GM19035 (cell line): ENCODE data around the gene APOBEC3G.
"Not testable (repeated sequence)": the region's sequence is repeated elsewhere in the genome, so short reads cannot be mapped to it uniquely, and the experiment has no call there.

Experiments used
- ATAC-seq: cut with Tn5 transposase; IDR thresholded peaks from one replicate; pipeline ENCODE4 v1.9.1; 2021; ENCODE audit not compliant: unreplicated experiment

The APOBEC3G gene

GRCh38 chr22:39077026-39077840, at the start of gene APOBEC3G:
Gene APOBEC3G, plus strand, starts transcription at chr22:39077275. Its CDS starts 87 bp downstream, at chr22:39077362.
- peak; percentile 69 for ATAC-seq

GRCh38 chr22:39027717-39028116, 49.4 kb upstream of the APOBEC3G start:
- ATAC-seq: no peak

GRCh38 chr22:39028281-39028680, 48.8 kb upstream of the APOBEC3G start:
- ATAC-seq: no peak

DNA sequence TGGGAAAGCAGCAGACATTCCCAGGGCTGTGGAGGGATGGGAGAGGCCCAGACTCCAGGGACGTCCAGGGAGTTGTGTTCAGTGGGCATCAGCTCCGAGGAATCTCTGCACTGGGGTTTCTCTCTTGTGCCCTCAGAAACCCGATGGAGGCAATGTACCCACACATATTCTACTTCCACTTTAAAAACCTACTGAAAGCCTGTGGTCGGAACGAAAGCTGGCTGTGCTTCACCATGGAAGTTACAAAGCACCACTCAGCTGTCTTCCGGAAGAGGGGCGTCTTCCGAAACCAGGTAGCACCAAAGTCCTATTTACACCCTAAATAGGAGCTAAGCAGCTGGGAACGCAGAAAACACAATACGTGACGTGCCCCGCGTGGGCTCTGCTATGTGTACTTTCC, 47.8 kb upstream of the APOBEC3G start:
- ATAC-seq: no peak

DNA sequence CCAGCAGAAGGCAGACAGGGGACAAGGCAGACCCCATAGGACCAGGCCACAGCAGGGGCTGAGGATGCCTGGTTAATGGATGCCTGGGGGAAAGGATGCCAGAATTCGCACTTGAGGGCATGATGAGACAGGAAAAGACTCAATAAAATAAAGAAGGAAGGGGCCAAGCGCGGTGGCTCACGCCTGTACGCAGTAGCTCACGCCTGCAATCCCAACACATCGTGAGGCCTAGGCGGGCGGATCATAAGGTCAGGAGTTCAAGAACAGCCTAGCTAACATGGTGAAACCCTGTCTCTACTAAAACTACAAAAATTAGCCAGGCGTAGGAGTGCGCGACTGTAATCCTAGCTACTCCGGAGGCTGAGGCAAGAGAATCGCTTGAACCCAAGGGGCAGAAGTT, 46.4 kb upstream of the APOBEC3G start:
- ATAC-seq: no peak

- ATAC-seq: not testable (repeated sequence)
Measured at GRCh38 chr22:39031434-39032295, 45.4 kb upstream of the APOBEC3G start.

DNA sequence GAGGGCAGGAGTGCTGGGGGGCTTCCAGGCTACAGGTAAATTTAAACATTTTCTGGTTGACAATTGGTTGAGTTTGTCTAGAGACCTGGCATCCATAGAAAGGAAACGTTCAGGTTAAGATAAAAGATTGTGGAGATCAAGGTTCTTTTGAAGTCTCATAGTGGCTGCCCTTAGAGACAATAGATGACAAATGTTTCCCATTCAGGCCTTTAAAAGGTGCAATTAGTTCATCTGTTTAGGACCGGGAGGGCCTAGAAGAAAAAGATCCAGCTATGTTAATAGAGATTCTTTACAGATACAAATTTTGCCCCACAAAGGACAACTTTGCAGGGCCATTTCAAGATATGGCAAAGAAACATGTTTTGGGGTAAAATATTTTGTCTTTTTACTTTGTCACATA, 40.0 kb upstream of the APOBEC3G start:
- ATAC-seq: not testable (repeated sequence)

DNA sequence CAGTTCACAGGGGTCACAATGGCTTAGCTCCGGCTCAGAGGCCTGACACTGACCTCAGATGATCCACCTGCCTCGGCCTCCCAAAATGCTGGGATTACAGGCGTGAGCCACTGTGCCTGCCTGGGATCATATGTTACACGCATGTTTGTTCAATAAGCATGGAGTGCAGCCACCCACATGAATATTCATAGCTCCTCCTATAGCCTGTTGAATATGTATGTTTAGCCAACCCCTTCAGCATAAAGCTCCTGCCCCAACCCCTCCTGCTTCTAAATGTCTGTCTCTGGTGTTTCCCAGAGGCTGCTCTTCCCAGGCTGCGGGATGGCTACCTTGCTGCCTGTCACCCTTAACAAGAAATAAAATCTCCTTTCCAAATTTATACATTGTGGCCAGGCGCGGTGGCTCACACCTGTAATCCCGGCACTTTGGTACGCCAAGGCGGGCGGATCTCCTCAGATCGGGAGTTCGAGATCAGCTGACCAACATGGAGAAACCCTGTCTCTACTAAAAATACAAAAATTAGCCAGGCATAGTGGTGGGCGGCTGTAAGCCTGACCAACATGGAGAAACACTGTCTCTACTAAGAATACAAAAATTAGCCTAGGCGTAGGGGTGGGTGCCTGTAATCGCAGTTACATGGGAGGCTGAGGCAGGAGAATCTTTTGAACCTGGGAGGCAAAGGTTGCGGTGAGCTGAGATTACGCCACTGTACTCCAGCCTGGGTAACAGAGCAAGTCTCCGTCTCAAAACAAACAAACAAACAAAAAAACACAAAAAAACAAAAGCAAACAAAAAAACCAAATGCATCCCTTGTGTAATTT, 37.6 kb upstream of the APOBEC3G start:
- no peak for ATAC-seq

DNA sequence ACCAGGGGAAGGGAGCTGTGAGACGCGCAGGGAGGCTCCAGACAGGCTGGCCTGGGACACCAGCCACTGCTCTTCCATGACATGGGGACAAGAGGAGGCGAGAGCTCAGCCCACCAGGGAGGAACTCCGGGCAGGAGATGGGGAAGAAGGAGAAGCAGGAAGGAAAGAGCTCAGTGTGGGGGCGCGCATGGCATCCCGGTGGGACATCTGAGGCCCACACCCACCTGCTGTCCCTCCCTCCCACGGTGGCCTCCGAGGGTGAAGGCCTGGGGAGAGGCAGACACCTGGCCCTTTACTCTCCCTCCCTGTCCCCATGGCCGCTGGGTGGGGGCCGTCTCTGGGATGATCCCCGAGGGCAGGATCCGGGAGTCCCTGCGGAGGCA, 36.9 kb upstream of the APOBEC3G start:
- ATAC-seq: not testable (repeated sequence)

DNA sequence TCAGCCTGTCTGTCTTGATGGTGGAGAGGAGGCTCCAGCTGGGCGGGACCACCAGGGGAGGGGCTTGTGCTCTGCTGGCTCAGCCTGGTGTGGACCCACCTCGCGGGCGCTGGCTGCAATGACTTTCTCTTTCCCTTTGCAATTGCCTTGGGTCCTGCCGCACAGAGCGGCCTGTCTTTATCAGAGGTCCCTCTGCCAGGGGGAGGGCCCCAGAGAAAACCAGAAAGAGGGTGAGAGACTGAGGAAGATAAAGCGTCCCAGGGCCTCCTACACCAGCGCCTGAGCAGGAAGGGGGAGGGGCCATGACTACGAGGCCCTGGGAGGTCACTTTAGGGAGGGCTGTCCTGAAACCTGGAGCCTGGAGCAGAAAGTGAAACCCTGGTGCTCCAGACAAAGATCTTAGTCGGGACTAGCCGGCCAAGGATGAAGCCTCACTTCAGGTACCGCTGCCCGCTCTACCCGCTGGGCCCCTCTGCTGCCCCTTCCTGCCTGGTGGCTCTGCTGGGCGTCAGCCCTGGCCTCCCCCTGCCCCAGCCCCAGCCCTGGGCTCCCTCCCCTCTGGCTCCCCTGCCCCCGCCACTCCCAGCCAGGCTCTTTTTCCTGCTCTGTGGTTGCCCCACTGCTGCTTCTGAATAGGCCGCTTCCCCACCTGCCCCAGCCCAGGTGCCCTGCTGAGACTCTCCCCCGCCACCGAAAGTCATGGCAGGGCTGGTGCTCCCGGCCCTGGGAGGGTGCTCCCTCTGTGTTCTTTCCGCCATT, 36.4 kb upstream of the APOBEC3G start, which contains the start of gene APOBEC3F:
Gene APOBEC3F (plus strand): TSS at position 327 of the 759 bp plus-strand sequence. CDS start 97 bp downstream, at position 424.
- peak; percentile 95 for ATAC-seq

DNA sequence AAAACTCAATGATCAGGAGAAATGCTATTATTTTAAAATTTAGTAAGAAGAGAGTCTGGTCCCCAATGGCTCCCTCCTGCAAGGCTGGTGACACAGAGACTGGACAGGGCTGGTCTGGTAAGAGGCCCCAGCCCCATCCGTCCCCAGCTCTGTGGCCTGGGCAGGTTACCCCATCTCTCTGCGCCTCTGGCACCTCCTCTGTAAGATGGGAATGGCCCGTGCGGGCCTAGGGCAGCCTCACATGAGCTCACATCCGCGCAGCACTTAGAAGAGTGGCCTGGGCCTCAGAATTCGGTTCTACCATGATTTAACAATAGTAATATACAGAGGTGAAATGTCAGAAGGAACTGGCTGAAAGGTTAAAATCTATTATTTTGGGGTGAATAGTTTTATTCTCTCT, 35.2 kb upstream of the APOBEC3G start:
- ATAC-seq: no peak

DNA sequence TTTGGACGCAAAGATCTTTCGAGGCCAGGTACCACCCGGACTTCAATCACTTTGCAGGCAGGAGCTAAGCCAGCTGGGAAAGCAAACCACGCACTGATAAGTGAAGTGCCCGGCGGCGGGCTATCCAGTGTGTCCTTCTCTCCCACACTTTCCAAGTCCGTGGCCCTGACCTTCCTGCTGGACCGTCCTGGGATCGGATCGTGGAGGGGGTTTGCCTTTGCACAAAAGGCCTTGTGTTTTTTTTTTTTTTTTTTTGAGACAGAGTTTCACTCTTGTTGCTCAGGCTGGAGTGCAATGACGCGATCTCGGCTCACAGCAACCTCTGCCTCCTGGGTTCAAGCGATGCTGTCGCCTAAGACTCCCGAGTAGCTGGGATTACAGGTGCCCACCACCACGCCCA, 34.0 kb upstream of the APOBEC3G start:
- not testable (repeated sequence) for ATAC-seq

DNA sequence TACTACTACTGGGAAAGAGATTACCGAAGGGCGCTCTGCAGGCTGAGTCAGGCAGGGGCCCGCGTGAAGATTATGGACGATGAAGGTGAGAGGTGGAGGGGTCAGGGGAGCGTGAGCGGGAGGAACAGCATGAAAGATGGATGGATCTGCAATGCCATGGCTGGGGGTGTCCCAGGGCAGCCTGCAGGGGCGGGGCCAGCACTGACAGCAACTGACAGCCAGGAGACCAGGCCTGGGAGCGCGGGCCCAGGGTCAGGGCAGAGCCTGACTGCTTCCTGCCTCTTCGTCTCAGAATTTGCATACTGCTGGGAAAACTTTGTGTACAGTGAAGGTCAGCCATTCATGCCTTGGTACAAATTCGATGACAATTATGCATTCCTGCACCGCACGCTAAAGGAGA, 31.9 kb upstream of the APOBEC3G start:
- not testable (repeated sequence) for ATAC-seq

DNA sequence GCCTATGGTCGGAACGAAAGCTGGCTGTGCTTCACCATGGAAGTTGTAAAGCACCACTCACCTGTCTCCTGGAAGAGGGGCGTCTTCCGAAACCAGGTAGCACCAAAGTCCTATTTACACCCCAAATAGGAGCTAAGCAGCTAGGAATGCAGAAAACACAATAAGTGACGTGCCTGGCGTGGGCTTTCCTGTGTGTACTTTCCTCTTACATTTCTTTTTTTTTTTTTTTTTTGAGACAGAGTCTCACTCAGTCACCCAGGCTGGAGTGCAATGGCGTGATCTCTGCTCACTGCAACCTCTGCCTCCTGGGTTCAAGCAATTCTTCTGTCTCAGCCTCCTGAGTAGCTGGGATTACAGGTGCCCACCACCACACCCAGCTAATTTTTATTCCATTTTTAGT, 27.6 kb upstream of the APOBEC3G start:
- ATAC-seq: not testable (repeated sequence)

GRCh38 chr22:39051844-39052495, 25.1 kb upstream of the APOBEC3G start:
- ATAC-seq: not testable (repeated sequence)

GRCh38 chr22:39055658-39056057, 21.4 kb upstream of the APOBEC3G start:
- ATAC-seq: no peak

- ATAC-seq: not testable (repeated sequence)
Measured at GRCh38 chr22:39061290-39061689, 15.8 kb upstream of the APOBEC3G start.

GRCh38 chr22:39061951-39062350, 15.1 kb upstream of the APOBEC3G start:
- ATAC-seq: not testable (repeated sequence)

- not testable (repeated sequence) for ATAC-seq
Measured at GRCh38 chr22:39063904-39064303, 13.2 kb upstream of the APOBEC3G start.
